Testis (tissue), 2 donors: ENCODE measurements around the gene ITPR2.

ENCODE experiments used
- CTCF ChIP-seq, 3 experiments: fragments of 450-650 bp in 2 of 3; fragments of 200-600 bp in 1 of 3; sonication (generic) in 1 of 3; IDR thresholded peaks; one replicate each; pipeline ENCODE4 v1.5.1; 2016 to 2019; ENCODE audit warnings: antibody characterized with exemption in 3 of 3, mild to moderate bottlenecking in 2 of 3, moderate library complexity in 1 of 3
- POLR2A ChIP-seq: fragments of 450-650 bp; IDR thresholded peaks from one replicate; pipeline ENCODE4 v1.6.1; 2017; ENCODE audit warnings: antibody characterized with exemption, mild to moderate bottlenecking, moderate library complexity

GRCh38 chr12:26630546-26631027 lies 202.4 kb downstream of the ITPR2 start:
- TF ChIP-seq CTCF (IDR thresholded peaks at IDR 0.05) = no peak
- no peak for TF ChIP-seq POLR2A
